A549 (cell line): ENCODE data around the gene HELT. TPM values are rescaled to one million over a fixed set of nuclear protein-coding genes. Genes with fewer than 3 reads are reported as not detected.
"Not testable (repeated sequence)": the region's sequence is repeated elsewhere in the genome, so short reads cannot be mapped to it uniquely, and the experiment has no call there.

Source experiments
- ATAC-seq, 2 experiments: fragments of 200-7000 bp in 1 of 2; fragments of >200 bp in 1 of 2; cut with Nextera tagmentation in 1 of 2; cut with Tn5 transposase in 1 of 2; 3 replicates each; pipeline versions ENCODE4 v1.8.0 to v1.9.1; 2018 to 2020; ENCODE audit warnings: mild to moderate bottlenecking in 1 of 2, moderate library complexity in 1 of 2
- CTCF ChIA-PET: fragments of 300-600 bp; sonication (Branson Sonifier 250); formaldehyde crosslinking; extraction: SDS; loops from one replicate; lab custom pipeline; 2021; ENCODE audit warnings: antibody characterized with exemption, inconsistent platforms; lab: Yijun Ruan, JAX
- POLR2A ChIA-PET: fragments of 350-600 bp; formaldehyde crosslinking; extraction: SDS; loops from one replicate; lab custom pipeline; 2021; ENCODE audit warnings: antibody characterized with exemption, inconsistent platforms; lab: Yijun Ruan, JAX
- DNase-seq, 2 experiments: peaks; one replicate each; pipeline versions ENCODE4 v3.0.0 to v3.0.0-alpha.2; 2011 to 2016; ENCODE audit warnings: low read depth in 1 of 2, low spot score in 1 of 2
- FAIRE-seq: peaks from 2 replicates; lab custom pipeline; 2011; peaks lifted over from hg19 to GRCh38; lab: Jason Lieb, UNC
- H3K27ac ChIP-seq, 2 experiments: fragments of >200 bp; sonication (Bioruptor Twin); formaldehyde crosslinking; 3 replicates each; pipeline ENCODE4 v1.5.1; 2016 to 2017
- H3K4me1 ChIP-seq: fragments of >200 bp; sonication (Bioruptor Twin); formaldehyde crosslinking; 3 replicates; pipeline ENCODE4 v1.6.1; 2016
- H3K4me2 ChIP-seq: fragments of >200 bp; sonication (Bioruptor Twin); formaldehyde crosslinking; 3 replicates; pipeline ENCODE4 v1.6.1; 2016
- H3K4me3 ChIP-seq: fragments of >200 bp; sonication (Bioruptor Twin); formaldehyde crosslinking; 3 replicates; pipeline ENCODE4 v1.5.1; 2016
- H3K9me3 ChIP-seq: fragments of >200 bp; sonication (Bioruptor Twin); formaldehyde crosslinking; 3 replicates; pipeline ENCODE4 v1.6.1; 2016
- BCL3 ChIP-seq: fragments of >200 bp; sonication (Bioruptor Twin); formaldehyde crosslinking; IDR thresholded peaks from 3 replicates; pipeline ENCODE4 v1.6.1; 2016
- BHLHE40 ChIP-seq: IDR thresholded peaks from 2 replicates; pipeline ENCODE4 v1.6.1; 2012; ENCODE audit warnings: low read depth, low read length, inconsistent platforms
- CBX8 ChIP-seq: fragments of 200-600 bp; sonication (generic); IDR thresholded peaks from 2 replicates; pipeline ENCODE4 v1.6.1; 2016
- CEBPB ChIP-seq, 2 experiments: fragments of >200 bp in 1 of 2; sonication (Bioruptor Twin) in 1 of 2; formaldehyde crosslinking in 1 of 2; IDR thresholded peaks; 2 replicates each; pipeline ENCODE4 v1.6.1; 2012 to 2016
- CHD4 ChIP-seq: fragments of 200-600 bp; sonication (generic); IDR thresholded peaks from 2 replicates; pipeline ENCODE4 v1.6.1; 2016; ENCODE audit warnings: antibody characterized with exemption, mild to moderate bottlenecking, borderline replicate concordance
- ESRRA ChIP-seq: fragments of 150-350 bp; IDR thresholded peaks from 2 replicates; pipeline ENCODE4 v1.6.1; 2014; ENCODE audit warnings: mild to moderate bottlenecking, low read length, borderline replicate concordance
- FOSB ChIP-seq: fragments of 250-450 bp; sonication (Bioruptor Pico); IDR thresholded peaks from 2 replicates; pipeline ENCODE4 v1.5.0; 2020; ENCODE audit warnings: mild to moderate bottlenecking, moderate library complexity
- FOSL2 ChIP-seq, 2 experiments: fragments of 450-650 bp in 1 of 2; fragments of >200 bp in 1 of 2; sonication (Bioruptor Twin) in 1 of 2; formaldehyde crosslinking; IDR thresholded peaks; 2 replicates each; pipeline versions ENCODE4 v1.5.0 to v1.6.1; 2016 to 2020; ENCODE audit warnings: mild to moderate bottlenecking in 1 of 2, moderate library complexity in 1 of 2
- FOXS1 ChIP-seq: fragments of 250-450 bp; sonication (Bioruptor Pico); IDR thresholded peaks from 2 replicates; pipeline ENCODE4 v1.5.0; 2020; ENCODE audit warnings: mild to moderate bottlenecking, moderate library complexity
- HDAC2 ChIP-seq: fragments of 200-600 bp; sonication (generic); IDR thresholded peaks from 2 replicates; pipeline ENCODE4 v1.6.1; 2016
- HES2 ChIP-seq: fragments of >200 bp; sonication (Bioruptor Twin); formaldehyde crosslinking; IDR thresholded peaks from 2 replicates; pipeline ENCODE4 v1.6.1; 2016
- HEYL ChIP-seq: fragments of 250-450 bp; sonication (Bioruptor Pico); IDR thresholded peaks from 2 replicates; pipeline ENCODE4 v1.8.0; 2021; ENCODE audit warnings: mild to moderate bottlenecking, moderate library complexity
- HOXB13 ChIP-seq: fragments of 250-450 bp; sonication (Bioruptor Pico); IDR thresholded peaks from 2 replicates; pipeline ENCODE4 v1.5.0; 2020; ENCODE audit warnings: low read depth, mild to moderate bottlenecking, moderate library complexity
- JUN ChIP-seq, 2 experiments: fragments of >200 bp; sonication (Bioruptor Twin); formaldehyde crosslinking; IDR thresholded peaks; 2 replicates in 1 of 2; 3 replicates in 1 of 2; pipeline ENCODE4 v1.6.1; 2016 to 2017
- MAZ ChIP-seq: fragments of 150-350 bp; IDR thresholded peaks from 2 replicates; pipeline ENCODE4 v1.6.1; 2014; ENCODE audit warnings: antibody characterized with exemption, low read depth, low read length, borderline replicate concordance
- NFE2L2 ChIP-seq: fragments of 150-350 bp; conservative IDR thresholded peaks from 2 replicates; pipeline ENCODE4 v1.6.1; 2014; ENCODE audit warnings: low read length
- PBX3 ChIP-seq: IDR thresholded peaks from 2 replicates; pipeline ENCODE4 v1.6.1; 2012
- POLR2A ChIP-seq: IDR thresholded peaks from 2 replicates; pipeline ENCODE4 v1.6.1; 2012; ENCODE audit warnings: mild to moderate bottlenecking, low read length
- RFX5 ChIP-seq: fragments of 450-650 bp; IDR thresholded peaks from 2 replicates; pipeline ENCODE4 v1.7.1; 2014; ENCODE audit warnings: antibody characterized with exemption, mild to moderate bottlenecking, moderate library complexity
- RNF2 ChIP-seq: fragments of 200-600 bp; sonication (generic); IDR thresholded peaks from 2 replicates; pipeline ENCODE4 v1.6.1; 2016; ENCODE audit warnings: low read depth, mild to moderate bottlenecking, antibody characterized with exemption, moderate library complexity, borderline replicate concordance
- SMC3 ChIP-seq: fragments of >200 bp; sonication (Bioruptor Twin); formaldehyde crosslinking; IDR thresholded peaks from 3 replicates; pipeline ENCODE4 v1.6.1; 2018; ENCODE audit warnings: inconsistent platforms
- USF2 ChIP-seq: fragments of 450-650 bp; IDR thresholded peaks from 2 replicates; pipeline ENCODE4 v1.6.1; 2014; ENCODE audit warnings: antibody characterized with exemption
- ZNF302 ChIP-seq: fragments of 250-450 bp; sonication (Bioruptor Pico); IDR thresholded peaks from 2 replicates; pipeline ENCODE4 v1.9.0; 2021; ENCODE audit warnings: inconsistent platforms, mild to moderate bottlenecking, moderate library complexity
- ZSCAN20 ChIP-seq: fragments of 250-450 bp; sonication (Bioruptor Pico); IDR thresholded peaks from 2 replicates; pipeline ENCODE4 v1.8.0; 2022; ENCODE audit warnings: mild to moderate bottlenecking, moderate library complexity
- WGBS: methylation state at CpG from one replicate; pipeline ENCODE4 v1.1.6; 2017; ENCODE audit errors: missing lambda C conversion rate; 5-methylcytosine and 5-hydroxymethylcytosine counted together
- polyA plus RNA-seq, 4 experiments: library from polyadenylated mRNA; depleted of rRNA in 3 of 4; stranded (reverse); fragments of >200 nt; fragmentation: RNase III in 1 of 4; extraction: RNeasy Plus Mini Kit Qiagen cat#74134 plus additional on column Dnase treatment in 1 of 4; gene quantifications; 2 replicates in 3 of 4; 3 replicates in 1 of 4; pipeline ENCODE4 v1.2.3, GENCODE V29; 2011 to 2017

The HELT gene
- polyA plus RNA-seq, 2 of the 4 experiments (the other 2 are of a cell fraction) = not detected

GRCh38 chr4:184988611-184989010 is 29.7 kb upstream of the HELT start (continued):
- TF ChIP-seq CEBPB (IDR thresholded peaks at IDR 0.05) = no peak
- no peak for TF ChIP-seq RFX5

GRCh38 chr4:184989283-184989682 is 29.0 kb upstream of the HELT start:
- 87% methylated on average over 12 of the region's 15 CpGs for WGBS
- CTCF ChIA-PET = interaction anchor here (2.2 kb wide), 1 partner anchor 16 kb away, joined by 7 read pairs; no protein-coding TSS in a partner anchor
- H3K9me3 ChIP-seq, FAIRE-seq, H3K4me1 ChIP-seq, H3K4me3 ChIP-seq, POLR2A ChIA-PET, DNase-seq, H3K4me2 ChIP-seq, H3K27ac ChIP-seq, ATAC-seq: not testable (repeated sequence)

GRCh38 chr4:184990131-184990530 is 28.2 kb upstream of the HELT start:
- ATAC-seq, H3K4me2 ChIP-seq, H3K27ac ChIP-seq, FAIRE-seq, H3K4me1 ChIP-seq, CTCF ChIA-PET, H3K4me3 ChIP-seq, DNase-seq, H3K9me3 ChIP-seq, POLR2A ChIA-PET: not testable (repeated sequence)
- WGBS = no CpG with 5 or more reads among the region's 34 CpGs

GRCh38 chr4:184991860-184992259 is 26.4 kb upstream of the HELT start:
- TF ChIP-seq FOSB (CRISPR knock-in tag) (no peak), ZNF302 (no peak), NFE2L2 (no peak), HOXB13 (CRISPR knock-in tag) (no peak), FOSL2 (IDR thresholded peaks at IDR 0.05) (no peak), FOSL2 (CRISPR knock-in tag; IDR thresholded peaks at IDR 0.05) (no peak), CBX8 (peak; percentile 96), CHD4 (no peak), RNF2 (peak; percentile 97)
- no peak for FAIRE-seq
- no peaks in the 10 kb centered on the region for H3K9me3 ChIP-seq
- no peak for ATAC-seq
- ChIA-PET CTCF (interaction anchor here (0.6 to 0.7 kb wide), 2 partner anchors 14 to 270 kb away, joined by 3 read pairs; no protein-coding TSS in a partner anchor), POLR2A (no interaction called here)
- H3K4me1 ChIP-seq = no peaks in the 10 kb centered on the region
- H3K4me2 ChIP-seq = no peak overlapping the region
- DNase-seq = no peak
- H3K27ac ChIP-seq = no peak overlapping the region
- 36% methylated on average over 6 of the region's 6 CpGs for WGBS
- H3K4me3 ChIP-seq = no peak overlapping the region

- ATAC-seq = no peak
- 37% methylated on average over 13 of the region's 15 CpGs for WGBS
Measured at GRCh38 chr4:184992422-184992821, 25.9 kb upstream of the HELT start.

More at GRCh38 chr4:184992422-184992821, 25.9 kb upstream of the HELT start:
- Histone ChIP-seq H3K4me1 (no peaks in the 10 kb centered on the region), H3K4me2 (no peak overlapping the region), H3K9me3 (no peaks in the 10 kb centered on the region), H3K27ac (no peak overlapping the region), H3K4me3 (no peak overlapping the region)
- DNase-seq (no peak), FAIRE-seq (no peak)
- ChIA-PET POLR2A (no interaction called here), CTCF (interaction anchor here (1.5 kb wide), 1 partner anchor 13 kb away, joined by 4 read pairs; no protein-coding TSS in a partner anchor)
- no peak for TF ChIP-seq ESRRA
- TF ChIP-seq HES2 = no peak
- no peak for TF ChIP-seq SMC3
- no peak for TF ChIP-seq BCL3
- no peak for TF ChIP-seq HEYL
- no peak for TF ChIP-seq JUN (IDR thresholded peaks at IDR 0.05)
- TF ChIP-seq MAZ = no peak
- no peak for TF ChIP-seq FOXS1 (CRISPR knock-in tag)
- no peak for TF ChIP-seq USF2
- TF ChIP-seq HDAC2 = no peak
- TF ChIP-seq RFX5 = no peak
- no peak for TF ChIP-seq RNF2
- no peak for TF ChIP-seq PBX3
- TF ChIP-seq POLR2A = no peak
- no peak for TF ChIP-seq BHLHE40
- TF ChIP-seq ZSCAN20 (CRISPR knock-in tag) = no peak
